ENCODE results near the gene NPHP1. TPM values are rescaled to one million over a fixed set of nuclear protein-coding genes. Genes with fewer than 3 reads are reported as not detected.
"Not testable (repeated sequence)": the region's sequence is repeated elsewhere in the genome, so short reads cannot be mapped to it uniquely, and the experiment has no call there.

NPHP1 gene
- total RNA-seq (1 to 10 TPM; 4.7 to 6.6 (median 4.8) TPM), polyA plus RNA-seq (4.9 TPM)
- long read RNA-seq, donor 1, transcript NPHP1-207 (20 exons, 2,513 nt), result major isoform, 5 of 14 reads
- long read RNA-seq, donor 1, partial matches to known transcripts, result 1 of 14 reads
- long read RNA-seq, donor 1, other reads (novel, unspliced or antisense), result 5 of 14 reads
- long read RNA-seq, donor 2, partial matches to known transcripts, result 1 of 7 reads
- long read RNA-seq, donor 2, other reads (novel, unspliced or antisense), result 4 of 7 reads
- long read RNA-seq, donor 3, transcript NPHP1-207 (20 exons, 2,513 nt), result major isoform, 7 of 22 reads
- long read RNA-seq, donor 3, partial matches to known transcripts, result 1 of 22 reads
- long read RNA-seq, donor 3, other reads (novel, unspliced or antisense), result 12 of 22 reads
- long read RNA-seq, donor 4, partial matches to known transcripts, result 1 of 5 reads
- long read RNA-seq, donor 4, other reads (novel, unspliced or antisense), result 2 of 5 reads

DNA sequence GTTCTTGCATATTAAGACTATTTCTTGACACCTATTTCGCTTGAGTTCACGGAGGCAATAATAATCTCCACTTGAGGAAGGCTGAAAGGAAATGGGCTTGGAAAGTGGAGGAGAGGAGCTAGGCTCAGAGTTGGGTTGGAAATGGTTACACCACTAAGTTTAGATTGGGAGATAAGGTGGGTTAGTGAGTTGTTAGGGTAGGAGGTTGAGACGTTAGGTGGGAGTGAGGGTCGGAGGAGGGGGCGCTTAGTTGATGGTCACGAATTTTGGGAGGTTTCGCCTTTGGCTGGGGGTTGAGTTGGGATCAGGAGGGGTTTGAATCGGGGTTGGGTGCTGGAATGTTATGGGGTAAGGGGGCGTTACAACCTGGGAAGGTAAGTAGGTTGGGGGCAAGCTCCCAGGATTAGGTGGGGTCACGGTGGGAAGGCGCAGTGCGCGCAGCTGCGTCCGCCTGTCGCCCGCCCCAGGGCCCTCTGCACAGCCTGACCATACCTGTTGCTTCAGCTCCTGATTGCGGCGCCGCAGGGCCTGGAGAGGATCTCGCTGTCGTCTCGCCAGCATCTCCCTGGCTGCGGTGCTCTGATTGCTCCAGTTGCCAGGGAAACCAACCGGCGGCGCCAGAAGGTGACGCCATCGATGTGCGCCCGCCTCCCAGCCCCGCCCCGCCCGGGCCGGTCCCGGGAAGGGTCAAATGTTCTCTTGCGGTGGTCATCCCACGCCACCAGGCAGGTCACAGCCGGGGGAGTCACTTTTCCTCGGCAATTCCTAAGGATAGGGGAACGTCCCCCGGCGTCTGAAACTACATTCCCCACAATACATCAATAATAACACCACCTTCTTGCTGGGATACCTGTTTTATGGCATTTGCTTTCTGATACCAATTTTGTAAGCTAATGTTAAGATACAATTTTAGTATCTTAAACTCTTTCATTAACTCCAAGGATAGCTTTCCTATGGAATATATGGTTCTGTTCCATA lies at the start of gene NPHP1:
NPHP1 (minus strand) TSS at position 606 of the 978 bp plus-strand sequence; CDS start at position 561, 45 bp downstream.
- ATAC-seq, result peak; percentile 95
- WGBS, result under 1% methylated on average over 43 of the region's 43 CpGs
- H3K27ac ChIP-seq (ENCODE audit: low read length), result peak within 1 kb of the TSS; percentile 85
- DNase-seq, result peak; percentile 88 to 95 (median 95)
- no peaks in the 10 kb centered on the region for H3K27me3 ChIP-seq (ENCODE audit: control insufficient read depth, insufficient read depth)
- no peaks in the 10 kb centered on the region for H3K4me1 ChIP-seq (ENCODE audit: control insufficient read depth, insufficient read depth, low read length)
- no peaks in the 10 kb centered on the region for H3K9me3 ChIP-seq (ENCODE audit: control insufficient read depth, low read length)
- intact Hi-C loops (cut with DNase I), result no loop called here
- H3K4me3 ChIP-seq (ENCODE audit: low read length), result peak within 1 kb of the TSS; percentile 57

DNA sequence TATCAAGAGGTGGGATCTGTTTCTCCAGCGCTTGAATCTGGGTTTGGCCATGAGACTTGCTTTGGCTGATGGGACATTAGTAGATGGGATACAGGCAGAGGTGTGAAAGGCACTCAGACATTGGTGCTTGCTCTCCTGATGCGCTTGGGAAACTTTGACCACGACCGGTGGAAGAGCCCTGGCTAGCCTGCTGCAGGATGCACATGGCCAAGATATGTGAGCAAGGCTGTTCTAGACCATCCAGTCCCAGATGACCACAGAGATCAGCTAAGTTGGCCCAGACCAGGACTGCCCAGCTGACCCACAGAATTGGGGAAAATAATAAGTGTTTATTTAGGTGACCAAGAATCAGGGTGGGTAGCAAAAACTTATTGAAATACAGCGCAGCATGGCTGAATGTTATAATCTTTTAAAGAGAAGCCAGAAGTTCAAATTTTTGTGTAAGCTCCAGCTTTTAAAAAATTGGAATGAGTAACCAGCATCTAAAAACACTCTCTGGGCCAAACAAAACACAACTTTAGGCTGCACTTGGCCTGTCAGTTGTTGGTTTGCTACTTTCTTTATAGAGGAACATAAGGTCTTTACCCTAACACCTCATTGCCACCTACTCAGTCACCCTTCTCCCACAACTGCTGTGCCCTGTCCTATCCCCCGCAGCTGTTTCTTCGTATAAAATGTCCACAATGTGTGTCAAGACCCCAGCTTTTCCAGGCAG lies 43.4 kb upstream of the NPHP1 start:
- intact Hi-C loops (cut with DNase I); H3K9me3 ChIP-seq (ENCODE audit: control insufficient read depth, low read length); H3K4me1 ChIP-seq (ENCODE audit: control insufficient read depth, insufficient read depth, low read length); H3K4me3 ChIP-seq (ENCODE audit: low read length); H3K27ac ChIP-seq (ENCODE audit: low read length); H3K27me3 ChIP-seq (ENCODE audit: control insufficient read depth, insufficient read depth): not testable (repeated sequence)
- ATAC-seq (peak; percentile 64 to 67), DNase-seq (peak; percentile 5 to 39 (median 35))
- WGBS, result 59% methylated on average over 6 of the region's 7 CpGs

DNA sequence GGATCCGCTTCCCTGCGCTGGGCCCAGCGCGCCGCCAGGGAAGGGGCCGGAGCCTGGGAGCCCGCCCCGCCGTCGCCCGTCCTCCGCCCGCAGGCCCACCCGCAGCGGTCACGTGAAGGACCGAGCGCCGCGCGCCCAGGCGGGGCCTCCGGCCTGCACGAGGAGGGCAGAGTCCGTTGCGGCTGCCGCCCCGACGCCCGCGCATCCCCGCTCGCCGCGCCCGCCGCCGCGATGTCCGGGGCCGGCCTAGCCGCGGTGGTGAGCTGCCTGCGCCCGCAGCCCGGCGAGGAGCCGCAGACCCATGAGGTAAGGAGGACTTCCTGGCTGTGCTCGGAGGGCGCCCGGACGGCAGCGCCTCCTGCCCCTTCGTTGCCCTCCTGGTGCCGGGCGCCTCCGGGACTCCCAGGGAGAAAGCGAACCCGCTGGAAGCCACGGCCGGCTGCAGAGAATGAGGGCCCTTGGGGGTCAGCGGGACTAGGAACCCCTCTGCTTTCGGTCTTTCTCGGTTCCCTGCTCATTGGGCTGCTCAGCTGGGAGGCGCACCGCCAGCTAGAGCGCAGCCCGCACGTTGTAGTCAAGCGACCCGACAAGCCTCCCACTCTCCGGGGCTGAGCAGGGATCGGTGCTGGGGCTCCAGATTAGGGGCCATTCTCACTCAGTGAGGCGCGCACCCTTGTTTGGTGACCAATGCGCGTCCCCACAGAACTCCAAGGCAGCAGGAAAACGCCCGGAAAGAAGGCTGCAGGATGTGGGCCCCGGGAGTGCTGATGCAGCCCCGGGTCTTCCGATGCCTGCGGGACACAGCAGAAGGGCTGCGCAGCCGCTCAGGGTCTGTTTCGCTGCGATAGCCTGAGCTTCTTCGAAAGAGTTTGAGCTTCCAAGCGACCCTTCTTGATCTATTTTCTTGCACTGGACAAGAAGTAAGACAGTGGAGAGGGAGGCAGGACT lies 40.9 kb upstream of the NPHP1 start:
- H3K27me3 ChIP-seq (ENCODE audit: control insufficient read depth, insufficient read depth); H3K4me1 ChIP-seq (ENCODE audit: control insufficient read depth, insufficient read depth, low read length); H3K9me3 ChIP-seq (ENCODE audit: control insufficient read depth, low read length); H3K4me3 ChIP-seq (ENCODE audit: low read length); H3K27ac ChIP-seq (ENCODE audit: low read length); DNase-seq; intact Hi-C loops (cut with DNase I): not testable (repeated sequence)
- no CpG with 5 or more reads among the region's 89 CpGs for WGBS
- peak; percentile 70 to 79 for ATAC-seq

DNA sequence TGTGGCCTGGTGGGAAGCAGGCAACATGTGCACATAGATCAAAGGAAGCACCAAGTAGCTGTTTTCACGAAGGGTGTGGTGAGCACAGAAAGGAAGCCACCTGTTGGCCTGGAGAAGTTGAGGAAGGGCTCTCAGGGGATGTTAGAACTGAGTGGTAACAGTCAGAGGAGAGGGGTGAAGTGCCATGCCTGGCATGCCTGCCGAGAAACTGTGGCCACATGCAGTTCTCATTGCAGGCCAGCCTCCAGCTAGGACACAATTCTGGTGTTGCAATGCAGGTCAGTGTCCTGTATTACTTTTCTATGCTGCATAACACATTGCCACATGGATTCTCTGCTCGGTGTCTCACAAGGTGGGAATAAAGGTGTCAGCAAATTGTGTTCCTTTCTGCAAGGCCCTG lies 38.5 kb upstream of the NPHP1 start:
- ATAC-seq; intact Hi-C loops (cut with DNase I); H3K27ac ChIP-seq (ENCODE audit: low read length); H3K4me3 ChIP-seq (ENCODE audit: low read length); H3K4me1 ChIP-seq (ENCODE audit: control insufficient read depth, insufficient read depth, low read length); H3K9me3 ChIP-seq (ENCODE audit: control insufficient read depth, low read length); H3K27me3 ChIP-seq (ENCODE audit: control insufficient read depth, insufficient read depth); DNase-seq: not testable (repeated sequence)
- WGBS, result 86% methylated on average over 1 of the region's 3 CpGs

DNA sequence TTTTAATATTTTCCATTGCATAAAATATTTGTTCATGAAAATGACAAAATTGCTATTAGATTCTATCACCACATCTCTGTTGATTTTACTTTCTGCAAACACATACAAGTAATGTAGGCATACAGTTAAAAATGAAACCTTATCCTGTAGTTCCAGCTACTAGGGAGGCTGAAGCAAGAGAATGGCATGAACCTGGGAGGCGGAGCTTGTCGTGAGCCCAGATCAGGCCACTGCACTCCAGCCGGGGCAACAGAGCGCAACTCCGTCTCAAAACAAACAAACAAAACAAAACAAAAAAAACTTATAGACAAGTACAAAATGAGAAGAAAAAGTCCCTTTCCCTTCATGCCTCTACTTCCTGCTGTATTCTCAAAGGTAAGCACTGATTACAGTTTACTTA lies 29.7 kb upstream of the NPHP1 start:
- H3K9me3 ChIP-seq (ENCODE audit: control insufficient read depth, low read length); H3K4me3 ChIP-seq (ENCODE audit: low read length); H3K27ac ChIP-seq (ENCODE audit: low read length); H3K4me1 ChIP-seq (ENCODE audit: control insufficient read depth, insufficient read depth, low read length); H3K27me3 ChIP-seq (ENCODE audit: control insufficient read depth, insufficient read depth); ATAC-seq; DNase-seq; intact Hi-C loops (cut with DNase I): not testable (repeated sequence)
- WGBS, result 51% methylated on average over 5 of the region's 5 CpGs

DNA sequence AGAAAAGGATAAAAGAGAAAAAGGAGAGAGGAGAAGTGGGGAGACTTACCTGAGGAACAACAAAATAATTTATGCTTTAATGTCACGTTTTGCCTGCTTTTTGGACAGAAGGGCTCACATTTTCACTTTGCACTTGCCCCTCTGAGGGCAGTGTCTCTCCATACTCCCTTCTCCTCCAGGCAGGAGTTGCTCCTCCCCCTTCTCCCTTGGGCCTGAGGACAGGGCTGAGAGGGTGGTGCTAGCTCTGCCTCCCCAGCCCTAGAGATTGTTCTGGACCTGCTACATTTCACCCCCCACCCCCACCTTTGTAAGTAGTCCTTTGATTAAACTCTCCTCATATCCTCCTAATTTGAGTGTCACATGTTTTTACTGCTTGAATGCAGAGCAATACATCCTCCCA lies 25.1 kb upstream of the NPHP1 start:
- not testable (repeated sequence) for ATAC-seq
- no CpG with 5 or more reads among the region's 1 CpG for WGBS

DNA sequence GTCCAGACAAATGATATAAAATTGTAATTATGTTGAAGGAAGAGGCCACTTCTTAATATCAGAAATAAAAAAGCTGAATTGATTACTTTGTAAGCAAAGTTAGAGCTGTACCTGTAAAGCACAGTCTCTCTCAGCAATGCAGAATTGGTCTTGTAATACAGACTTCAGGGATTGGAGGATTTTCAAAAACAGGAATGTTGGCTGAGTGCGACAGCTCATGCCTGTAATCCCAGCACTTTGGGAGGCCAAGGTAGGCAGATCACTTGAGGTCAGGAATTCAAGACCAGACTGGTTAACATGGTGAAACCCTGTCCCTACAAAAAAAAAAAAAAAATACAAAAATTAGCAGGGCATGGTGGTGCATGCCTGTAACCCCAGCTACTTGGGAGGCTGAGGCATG lies 17.8 kb upstream of the NPHP1 start:
- H3K27me3 ChIP-seq (ENCODE audit: control insufficient read depth, insufficient read depth); H3K4me3 ChIP-seq (ENCODE audit: low read length); intact Hi-C loops (cut with DNase I); ATAC-seq; H3K4me1 ChIP-seq (ENCODE audit: control insufficient read depth, insufficient read depth, low read length); DNase-seq; H3K9me3 ChIP-seq (ENCODE audit: control insufficient read depth, low read length); H3K27ac ChIP-seq (ENCODE audit: low read length): not testable (repeated sequence)
- 87% methylated on average over 1 of the region's 1 CpG for WGBS

More for the DNA sequence above, 25.1 kb upstream of the NPHP1 start:
- H3K4me3 ChIP-seq (ENCODE audit: low read length); H3K27me3 ChIP-seq (ENCODE audit: control insufficient read depth, insufficient read depth); DNase-seq; H3K27ac ChIP-seq (ENCODE audit: low read length); H3K9me3 ChIP-seq (ENCODE audit: control insufficient read depth, low read length); intact Hi-C loops (cut with DNase I); H3K4me1 ChIP-seq (ENCODE audit: control insufficient read depth, insufficient read depth, low read length): not testable (repeated sequence)

DNA sequence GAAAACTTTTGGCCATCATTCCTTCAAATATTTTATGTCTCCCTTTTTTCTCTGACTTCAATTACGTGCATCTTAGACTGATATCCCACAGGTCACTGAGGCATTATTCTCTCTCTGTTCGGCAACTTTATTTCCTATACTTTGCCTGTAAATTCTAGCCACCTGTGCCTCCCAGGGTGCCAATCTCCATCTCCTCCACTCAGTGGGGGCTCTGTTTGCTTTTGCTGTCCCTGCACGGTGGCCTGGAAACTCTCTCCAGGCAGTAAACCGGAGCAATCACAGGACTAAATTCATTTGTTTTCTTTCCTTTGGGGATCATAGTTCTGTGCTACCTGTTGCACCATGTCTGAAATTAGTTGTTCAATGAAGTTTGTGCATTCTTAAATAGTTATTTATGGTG lies 17.1 kb upstream of the NPHP1 start:
- H3K27me3 ChIP-seq (ENCODE audit: control insufficient read depth, insufficient read depth), result no peaks in the 10 kb centered on the region
- 56% methylated on average over 4 of the region's 4 CpGs for WGBS
- intact Hi-C loops (cut with DNase I), result no loop called here
- no peak overlapping the region for H3K27ac ChIP-seq (ENCODE audit: low read length)
- DNase-seq, result no peak
- no peak overlapping the region for H3K4me3 ChIP-seq (ENCODE audit: low read length)
- H3K9me3 ChIP-seq (ENCODE audit: control insufficient read depth, low read length), result no peaks in the 10 kb centered on the region
- ATAC-seq, result no peak
- no peaks in the 10 kb centered on the region for H3K4me1 ChIP-seq (ENCODE audit: control insufficient read depth, insufficient read depth, low read length)

DNA sequence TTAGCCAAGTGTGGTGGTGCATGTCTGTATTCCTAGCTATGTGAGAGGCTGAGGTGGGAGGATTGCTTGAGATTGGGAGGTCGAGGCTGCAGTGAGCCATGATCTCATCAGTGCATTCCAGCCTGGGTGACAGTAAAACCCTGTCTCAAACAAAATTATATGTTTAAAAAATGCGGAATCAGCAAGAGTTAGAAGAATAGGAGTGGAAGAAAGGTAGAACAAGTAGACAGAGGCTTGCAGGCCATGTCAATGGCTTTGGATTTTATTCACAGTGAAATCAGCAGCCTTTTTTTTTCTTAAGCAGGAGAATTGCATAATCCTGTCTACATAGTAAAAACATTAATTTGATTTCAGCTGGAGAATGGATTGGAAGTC lies 15.4 kb upstream of the NPHP1 start:
- no peak for DNase-seq
- Histone ChIP-seq H3K4me1 (ENCODE audit: control insufficient read depth, insufficient read depth, low read length) (no peaks in the 10 kb centered on the region), H3K27ac (ENCODE audit: low read length) (no peak overlapping the region), H3K9me3 (ENCODE audit: control insufficient read depth, low read length) (no peaks in the 10 kb centered on the region), H3K27me3 (ENCODE audit: control insufficient read depth, insufficient read depth) (no peaks in the 10 kb centered on the region), H3K4me3 (ENCODE audit: low read length) (no peak overlapping the region)
- WGBS, result 74% methylated on average over 2 of the region's 2 CpGs
- intact Hi-C loops (cut with DNase I), result no loop called here
- no peak for ATAC-seq

All from right cardiac atrium (tissue), 5 donors.